ENCODE data around the gene ZNF319.

GRCh38 chr16:57979006-57979585 is 21.4 kb downstream of the ZNF319 start:
- TF ChIP-seq CTCF (conservative IDR thresholded peaks at IDR 0.05 in 1 of 2, IDR thresholded peaks at IDR 0.05 in 1 of 2; ENCODE audit: extremely low read depth in 1 of 2, insufficient read depth in 1 of 2, low read depth in 1 of 2, low read length in 2 of 2) (no peak), EZH2 (IDR thresholded peaks at IDR 0.05; ENCODE audit: borderline replicate concordance, low read length) (no peak)

All from mammary epithelial cell (primary cell).